Osteocyte (in vitro differentiated cells): ENCODE data around the gene FAM53B. TPM values are rescaled to one million over a fixed set of nuclear protein-coding genes. Genes with fewer than 3 reads are reported as not detected.

Source experiments
- DNase-seq: peaks from one replicate; pipeline ENCODE4 v3.0.0; 2021; ENCODE audit warnings: mixed read lengths; ENCODE audit not compliant: unreplicated experiment; ENCODE audit errors: extremely low spot score
- H3K27ac Mint-ChIP-seq: one replicate; pipeline ENCODE4 v1.8.0; 2021; ENCODE audit warnings: mild to moderate bottlenecking, mixed read lengths; ENCODE audit not compliant: unreplicated experiment
- H3K27me3 Mint-ChIP-seq: one replicate; pipeline ENCODE4 v1.8.0; 2021; ENCODE audit warnings: mixed read lengths; ENCODE audit not compliant: unreplicated experiment
- H3K36me3 Mint-ChIP-seq: one replicate; pipeline ENCODE4 v1.8.0; 2021; ENCODE audit warnings: mixed read lengths; ENCODE audit not compliant: unreplicated experiment
- H3K4me1 Mint-ChIP-seq: one replicate; pipeline ENCODE4 v1.8.0; 2021; ENCODE audit warnings: mixed read lengths; ENCODE audit not compliant: unreplicated experiment
- H3K4me3 Mint-ChIP-seq: one replicate; pipeline ENCODE4 v1.8.0; 2021; ENCODE audit warnings: mild to moderate bottlenecking, moderate library complexity, mixed read lengths; ENCODE audit not compliant: unreplicated experiment
- H3K9me3 Mint-ChIP-seq: one replicate; pipeline ENCODE4 v1.8.0; 2021; ENCODE audit warnings: mixed read lengths; ENCODE audit not compliant: unreplicated experiment
- total RNA-seq: library from RNA; stranded (reverse); gene quantifications from 2 replicates; pipeline ENCODE4 v1.2.1, GENCODE V29; 2021
- TF ChIP-seq, protein P1 (sequence below): fragments of 200-600 bp; sonication (generic); IDR thresholded peaks from 2 replicates; pipeline ENCODE4 v1.5.0; 2021; ENCODE audit warnings: antibody characterized with exemption, mild to moderate bottlenecking, moderate library complexity

FAM53B gene
- total RNA-seq, 1 donor from 2014 or later: 14.7 TPM

DNA sequence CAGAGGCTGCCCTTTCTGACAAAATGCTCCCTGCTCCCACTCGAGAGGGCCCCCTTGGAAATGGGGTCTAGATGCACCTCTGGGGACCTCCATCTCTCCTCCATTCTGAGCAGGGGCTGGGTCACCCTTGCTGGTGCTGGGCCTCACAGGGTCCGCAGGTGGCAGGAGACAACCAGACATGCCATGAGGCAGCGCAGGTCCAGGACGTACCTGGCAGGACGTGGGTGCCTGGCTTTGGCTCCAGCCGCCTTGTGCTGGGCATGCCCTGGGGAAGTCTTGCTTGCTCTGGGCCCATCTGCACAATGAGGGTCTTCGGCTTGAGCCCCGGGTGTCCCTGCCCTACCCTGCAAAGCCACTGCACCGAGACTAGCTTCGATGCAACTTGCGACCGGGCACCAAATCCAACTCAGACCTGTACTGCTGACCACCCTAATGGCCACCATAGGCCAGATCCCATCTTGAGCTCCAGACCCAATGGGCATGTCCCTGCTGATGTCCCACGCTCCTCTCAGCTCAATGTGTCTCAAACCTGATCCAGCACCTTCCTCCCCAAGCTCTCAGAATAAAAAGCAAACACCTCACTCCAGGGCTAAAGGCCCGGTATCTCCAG, 107.0 kb downstream of the FAM53B start:
- TF ChIP-seq, protein P1, sequence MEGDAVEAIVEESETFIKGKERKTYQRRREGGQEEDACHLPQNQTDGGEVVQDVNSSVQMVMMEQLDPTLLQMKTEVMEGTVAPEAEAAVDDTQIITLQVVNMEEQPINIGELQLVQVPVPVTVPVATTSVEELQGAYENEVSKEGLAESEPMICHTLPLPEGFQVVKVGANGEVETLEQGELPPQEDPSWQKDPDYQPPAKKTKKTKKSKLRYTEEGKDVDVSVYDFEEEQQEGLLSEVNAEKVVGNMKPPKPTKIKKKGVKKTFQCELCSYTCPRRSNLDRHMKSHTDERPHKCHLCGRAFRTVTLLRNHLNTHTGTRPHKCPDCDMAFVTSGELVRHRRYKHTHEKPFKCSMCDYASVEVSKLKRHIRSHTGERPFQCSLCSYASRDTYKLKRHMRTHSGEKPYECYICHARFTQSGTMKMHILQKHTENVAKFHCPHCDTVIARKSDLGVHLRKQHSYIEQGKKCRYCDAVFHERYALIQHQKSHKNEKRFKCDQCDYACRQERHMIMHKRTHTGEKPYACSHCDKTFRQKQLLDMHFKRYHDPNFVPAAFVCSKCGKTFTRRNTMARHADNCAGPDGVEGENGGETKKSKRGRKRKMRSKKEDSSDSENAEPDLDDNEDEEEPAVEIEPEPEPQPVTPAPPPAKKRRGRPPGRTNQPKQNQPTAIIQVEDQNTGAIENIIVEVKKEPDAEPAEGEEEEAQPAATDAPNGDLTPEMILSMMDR: no peak
- DNase-seq: no peak
- Mint-ChIP-seq H3K27ac (no peak overlapping the region), H3K9me3 (no peaks in the 10 kb centered on the region), H3K27me3 (no peaks in the 10 kb centered on the region), H3K36me3 (no peaks in the 10 kb centered on the region), H3K4me3 (no peak overlapping the region), H3K4me1 (peaks cover 12% of the 10 kb centered on the region)

DNA sequence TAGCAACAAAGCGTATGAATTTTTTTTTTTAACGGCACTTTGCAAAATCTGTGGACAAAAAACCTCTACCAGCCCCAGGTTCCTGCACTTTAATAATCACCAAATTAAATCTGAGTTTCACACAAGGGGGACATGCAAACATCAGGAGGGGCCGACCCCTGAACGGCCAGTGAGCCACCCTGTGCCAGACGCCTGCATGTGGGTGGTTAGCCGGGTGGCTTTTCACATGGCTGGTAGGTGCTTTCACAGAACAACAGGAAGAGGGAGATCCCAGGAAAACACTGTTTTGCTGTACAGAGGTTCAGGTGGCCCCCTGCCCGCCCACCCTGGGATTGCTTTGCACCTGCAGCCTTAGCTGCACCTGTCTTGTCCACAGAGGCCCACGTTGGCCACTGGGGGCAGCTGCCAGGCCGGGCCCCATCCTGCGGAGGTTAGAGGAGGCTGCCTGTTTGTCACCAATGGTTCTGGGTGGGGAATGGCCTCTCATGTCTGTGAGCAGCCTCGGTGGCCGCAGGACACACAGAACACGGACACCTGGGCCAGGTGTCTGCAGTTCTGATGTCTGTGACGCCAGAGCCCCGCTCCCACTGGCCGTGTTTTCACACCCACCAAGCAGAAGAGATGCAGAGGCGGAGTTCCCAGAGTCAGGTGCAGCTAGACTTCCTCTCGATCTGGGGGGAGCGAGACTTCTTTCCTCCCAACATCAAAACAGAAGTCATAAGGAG, 107.7 kb downstream of the FAM53B start:
- no peak for DNase-seq
- no peaks in the 10 kb centered on the region for H3K9me3 Mint-ChIP-seq
- H3K27me3 Mint-ChIP-seq: no peaks in the 10 kb centered on the region
- H3K36me3 Mint-ChIP-seq: no peaks in the 10 kb centered on the region
- H3K27ac Mint-ChIP-seq: no peak overlapping the region
- no peak overlapping the region for H3K4me3 Mint-ChIP-seq
- TF ChIP-seq, protein P1: no peak
- peaks cover 11% of the 10 kb centered on the region for H3K4me1 Mint-ChIP-seq

DNA sequence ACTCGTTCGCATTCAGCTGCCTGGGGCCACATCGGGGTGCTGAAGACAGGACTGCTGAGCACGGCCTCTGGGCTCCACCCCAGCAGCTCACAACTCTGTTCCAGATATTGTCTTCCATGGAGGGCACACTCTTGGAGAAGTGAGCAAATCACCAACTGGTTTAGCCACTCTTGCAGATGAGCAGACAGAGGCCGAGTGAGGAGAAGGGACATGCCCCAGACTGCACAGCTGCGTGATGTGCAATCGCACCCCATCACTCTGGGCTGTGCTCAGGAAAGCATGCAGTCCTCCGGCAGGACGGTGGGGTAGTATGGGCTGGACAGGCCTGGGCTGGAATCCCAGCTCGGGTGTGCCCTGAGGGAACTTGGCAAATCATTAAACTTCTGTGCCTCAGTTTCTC, 111.6 kb downstream of the FAM53B start:
- peaks cover 13% of the 10 kb centered on the region for H3K4me1 Mint-ChIP-seq
- H3K27me3 Mint-ChIP-seq: no peaks in the 10 kb centered on the region
- H3K27ac Mint-ChIP-seq: no peak overlapping the region
- no peak for DNase-seq
- TF ChIP-seq, protein P1: no peak
- H3K4me3 Mint-ChIP-seq: no peak overlapping the region
- H3K36me3 Mint-ChIP-seq: peaks cover 2% of the 10 kb centered on the region
- no peaks in the 10 kb centered on the region for H3K9me3 Mint-ChIP-seq

DNA sequence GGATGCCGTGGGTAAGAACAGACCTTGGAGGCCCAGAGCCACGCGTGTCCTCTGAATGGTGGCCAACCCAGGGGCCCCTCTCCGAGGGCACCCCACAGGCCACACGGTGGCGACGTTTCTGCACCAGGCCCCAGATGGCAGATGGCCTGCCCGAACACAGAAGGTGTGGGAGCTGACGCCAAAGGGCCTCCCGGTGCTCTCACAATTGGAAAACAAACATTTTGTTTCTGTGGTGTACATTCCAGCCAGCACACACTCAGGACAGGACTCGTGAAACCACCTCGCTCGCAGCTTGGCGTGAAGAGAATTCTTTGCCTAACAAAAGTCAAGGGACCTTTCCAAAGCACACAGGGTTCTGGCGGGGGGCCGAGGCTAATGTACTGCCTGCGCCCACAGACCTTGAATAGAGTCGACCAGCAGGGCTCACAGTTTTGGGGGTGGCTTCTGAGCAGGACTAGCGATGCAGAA, 112.1 kb downstream of the FAM53B start:
- TF ChIP-seq, protein P1: no peak
- H3K27me3 Mint-ChIP-seq: no peaks in the 10 kb centered on the region
- no peak overlapping the region for H3K27ac Mint-ChIP-seq
- DNase-seq: no peak
- H3K36me3 Mint-ChIP-seq: peaks cover 2% of the 10 kb centered on the region
- peaks cover 18% of the 10 kb centered on the region for H3K4me1 Mint-ChIP-seq
- H3K9me3 Mint-ChIP-seq: no peaks in the 10 kb centered on the region
- H3K4me3 Mint-ChIP-seq: no peak overlapping the region

DNA sequence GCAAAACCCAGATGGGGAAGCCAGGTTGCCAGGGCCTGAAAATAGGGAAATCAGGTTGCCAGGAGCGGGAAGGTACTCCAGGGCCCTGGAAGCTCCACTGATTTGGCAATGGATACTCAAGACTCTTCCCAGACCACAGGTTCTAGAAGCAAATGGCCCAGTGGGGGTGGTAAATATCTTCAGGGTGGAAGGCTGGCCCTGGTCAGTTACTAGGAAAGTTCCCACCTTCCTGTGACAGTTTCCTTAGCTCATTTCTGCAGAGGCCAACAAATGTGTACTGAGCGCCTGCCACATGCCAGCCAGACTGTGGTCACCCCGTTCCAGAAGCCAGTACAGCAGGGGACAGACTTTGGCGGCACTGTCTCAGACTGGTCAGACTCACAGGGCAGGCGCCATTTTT, 113.6 kb downstream of the FAM53B start:
- no peak overlapping the region for H3K27ac Mint-ChIP-seq
- H3K4me1 Mint-ChIP-seq: peaks cover 24% of the 10 kb centered on the region
- H3K9me3 Mint-ChIP-seq: no peaks in the 10 kb centered on the region

More for the DNA sequence above, 113.6 kb downstream of the FAM53B start:
- TF ChIP-seq, protein P1: no peak
- no peak for DNase-seq
- Mint-ChIP-seq H3K27me3 (no peaks in the 10 kb centered on the region), H3K4me3 (no peak overlapping the region), H3K36me3 (peaks cover 2% of the 10 kb centered on the region)
